Measurements from ENCODE around the gene TFF1.

TFF1 gene

DNA sequence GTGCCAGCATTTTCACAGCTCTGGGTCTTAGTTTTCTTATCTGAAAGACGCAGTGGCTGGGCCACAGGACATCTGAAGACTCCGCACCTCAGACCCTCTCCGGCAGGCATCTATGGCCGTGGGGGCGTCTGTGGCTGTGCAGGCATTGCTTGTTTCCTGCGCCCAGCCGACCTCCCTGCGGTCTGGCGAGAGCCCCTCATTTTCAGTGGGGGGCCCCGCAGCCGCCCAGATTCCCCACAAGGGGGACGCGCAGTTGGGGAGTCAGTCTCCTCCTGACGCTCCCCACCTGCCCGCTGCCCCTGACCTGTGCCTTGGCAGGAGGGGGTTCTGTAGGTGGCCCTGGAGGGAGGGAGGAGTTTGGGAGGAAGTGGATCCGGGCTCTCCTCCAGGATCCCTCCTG is 3.5 kb upstream of the TFF1 start:
- peaks cover under 1% of the 10 kb centered on the region for H3K27me3 ChIP-seq (ENCODE audit: insufficient read depth, poor library complexity, severe bottlenecking)
- H3K27ac ChIP-seq (replicated peaks) = no peak overlapping the region
- DNase-seq (ENCODE audit: low read depth in 1 of 2, low spot score in 1 of 2) = no peak
- TF ChIP-seq GABPA (IDR thresholded peaks at IDR 0.05; ENCODE audit: low read depth) = no peak
- no peak for TF ChIP-seq SPI1 (IDR thresholded peaks at IDR 0.05; ENCODE audit: borderline replicate concordance, low read depth)
- no peak for TF ChIP-seq POLR2AphosphoS5 (IDR thresholded peaks at IDR 0.05; ENCODE audit: low read depth)
- TF ChIP-seq, protein P1, sequence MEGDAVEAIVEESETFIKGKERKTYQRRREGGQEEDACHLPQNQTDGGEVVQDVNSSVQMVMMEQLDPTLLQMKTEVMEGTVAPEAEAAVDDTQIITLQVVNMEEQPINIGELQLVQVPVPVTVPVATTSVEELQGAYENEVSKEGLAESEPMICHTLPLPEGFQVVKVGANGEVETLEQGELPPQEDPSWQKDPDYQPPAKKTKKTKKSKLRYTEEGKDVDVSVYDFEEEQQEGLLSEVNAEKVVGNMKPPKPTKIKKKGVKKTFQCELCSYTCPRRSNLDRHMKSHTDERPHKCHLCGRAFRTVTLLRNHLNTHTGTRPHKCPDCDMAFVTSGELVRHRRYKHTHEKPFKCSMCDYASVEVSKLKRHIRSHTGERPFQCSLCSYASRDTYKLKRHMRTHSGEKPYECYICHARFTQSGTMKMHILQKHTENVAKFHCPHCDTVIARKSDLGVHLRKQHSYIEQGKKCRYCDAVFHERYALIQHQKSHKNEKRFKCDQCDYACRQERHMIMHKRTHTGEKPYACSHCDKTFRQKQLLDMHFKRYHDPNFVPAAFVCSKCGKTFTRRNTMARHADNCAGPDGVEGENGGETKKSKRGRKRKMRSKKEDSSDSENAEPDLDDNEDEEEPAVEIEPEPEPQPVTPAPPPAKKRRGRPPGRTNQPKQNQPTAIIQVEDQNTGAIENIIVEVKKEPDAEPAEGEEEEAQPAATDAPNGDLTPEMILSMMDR (IDR thresholded peaks at IDR 0.05; ENCODE audit: insufficient read depth, low read length) = no peak
- TF ChIP-seq, protein P2, sequence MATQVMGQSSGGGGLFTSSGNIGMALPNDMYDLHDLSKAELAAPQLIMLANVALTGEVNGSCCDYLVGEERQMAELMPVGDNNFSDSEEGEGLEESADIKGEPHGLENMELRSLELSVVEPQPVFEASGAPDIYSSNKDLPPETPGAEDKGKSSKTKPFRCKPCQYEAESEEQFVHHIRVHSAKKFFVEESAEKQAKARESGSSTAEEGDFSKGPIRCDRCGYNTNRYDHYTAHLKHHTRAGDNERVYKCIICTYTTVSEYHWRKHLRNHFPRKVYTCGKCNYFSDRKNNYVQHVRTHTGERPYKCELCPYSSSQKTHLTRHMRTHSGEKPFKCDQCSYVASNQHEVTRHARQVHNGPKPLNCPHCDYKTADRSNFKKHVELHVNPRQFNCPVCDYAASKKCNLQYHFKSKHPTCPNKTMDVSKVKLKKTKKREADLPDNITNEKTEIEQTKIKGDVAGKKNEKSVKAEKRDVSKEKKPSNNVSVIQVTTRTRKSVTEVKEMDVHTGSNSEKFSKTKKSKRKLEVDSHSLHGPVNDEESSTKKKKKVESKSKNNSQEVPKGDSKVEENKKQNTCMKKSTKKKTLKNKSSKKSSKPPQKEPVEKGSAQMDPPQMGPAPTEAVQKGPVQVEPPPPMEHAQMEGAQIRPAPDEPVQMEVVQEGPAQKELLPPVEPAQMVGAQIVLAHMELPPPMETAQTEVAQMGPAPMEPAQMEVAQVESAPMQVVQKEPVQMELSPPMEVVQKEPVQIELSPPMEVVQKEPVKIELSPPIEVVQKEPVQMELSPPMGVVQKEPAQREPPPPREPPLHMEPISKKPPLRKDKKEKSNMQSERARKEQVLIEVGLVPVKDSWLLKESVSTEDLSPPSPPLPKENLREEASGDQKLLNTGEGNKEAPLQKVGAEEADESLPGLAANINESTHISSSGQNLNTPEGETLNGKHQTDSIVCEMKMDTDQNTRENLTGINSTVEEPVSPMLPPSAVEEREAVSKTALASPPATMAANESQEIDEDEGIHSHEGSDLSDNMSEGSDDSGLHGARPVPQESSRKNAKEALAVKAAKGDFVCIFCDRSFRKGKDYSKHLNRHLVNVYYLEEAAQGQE (IDR thresholded peaks at IDR 0.05; ENCODE audit: insufficient replicate concordance, low read depth) = no peak
- H3K4me3 ChIP-seq (replicated peaks; ENCODE audit: insufficient read depth, low read length) = no peak overlapping the region

DNA sequence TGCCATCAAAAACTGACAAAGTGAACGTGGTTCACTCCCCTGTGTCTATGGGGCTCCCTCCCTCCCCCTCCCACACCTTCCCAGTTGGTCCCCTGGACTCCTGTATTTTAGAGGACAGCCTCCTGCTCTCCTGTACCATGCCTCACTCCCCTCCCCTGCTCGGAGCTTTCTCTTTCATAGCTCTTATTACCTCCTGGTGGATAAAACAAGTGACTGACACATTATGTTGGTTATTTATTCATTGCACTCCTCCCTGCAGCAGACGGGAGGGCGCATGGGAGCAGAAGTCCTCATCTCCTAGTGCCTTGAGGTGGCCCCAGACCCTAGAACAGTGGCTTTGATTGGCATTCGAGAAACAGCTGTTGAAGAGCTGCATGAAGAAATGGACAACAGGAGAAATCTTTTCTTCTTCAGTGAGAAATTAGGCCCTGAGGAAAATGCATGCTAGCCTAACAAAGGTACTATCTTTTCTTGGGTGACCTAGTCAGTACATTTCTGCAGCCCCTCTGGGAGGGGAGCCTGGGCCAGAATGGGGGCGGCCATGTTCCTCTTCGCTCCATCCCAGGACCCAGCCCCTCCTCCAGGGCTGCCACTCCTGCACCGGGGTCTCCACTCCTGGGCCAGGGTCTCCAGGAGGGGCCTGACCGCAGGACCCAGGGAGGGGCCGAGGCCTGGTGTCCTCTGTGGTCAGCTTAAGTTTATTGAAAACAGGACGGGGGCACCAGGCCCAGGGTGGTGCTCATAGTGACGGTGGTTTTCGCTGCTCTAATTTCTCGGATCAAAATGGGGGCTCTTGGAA is 1.2 kb upstream of the TFF1 start:
- Histone ChIP-seq H3K27me3 (ENCODE audit: insufficient read depth, poor library complexity, severe bottlenecking) (peaks cover 3% of the 10 kb centered on the region), H3K4me3 (replicated peaks; ENCODE audit: insufficient read depth, low read length) (no peak overlapping the region), H3K27ac (replicated peaks) (no peak overlapping the region)
- no peak for DNase-seq (ENCODE audit: low read depth in 1 of 2, low spot score in 1 of 2)
- TF ChIP-seq GABPA (IDR thresholded peaks at IDR 0.05; ENCODE audit: low read depth) (no peak), POLR2AphosphoS5 (IDR thresholded peaks at IDR 0.05; ENCODE audit: low read depth) (no peak), SPI1 (IDR thresholded peaks at IDR 0.05; ENCODE audit: borderline replicate concordance, low read depth) (no peak)
- TF ChIP-seq, protein P1 (IDR thresholded peaks at IDR 0.05; ENCODE audit: insufficient read depth, low read length) = no peak
- TF ChIP-seq, protein P2 (IDR thresholded peaks at IDR 0.05; ENCODE audit: insufficient replicate concordance, low read depth) = no peak

DNA sequence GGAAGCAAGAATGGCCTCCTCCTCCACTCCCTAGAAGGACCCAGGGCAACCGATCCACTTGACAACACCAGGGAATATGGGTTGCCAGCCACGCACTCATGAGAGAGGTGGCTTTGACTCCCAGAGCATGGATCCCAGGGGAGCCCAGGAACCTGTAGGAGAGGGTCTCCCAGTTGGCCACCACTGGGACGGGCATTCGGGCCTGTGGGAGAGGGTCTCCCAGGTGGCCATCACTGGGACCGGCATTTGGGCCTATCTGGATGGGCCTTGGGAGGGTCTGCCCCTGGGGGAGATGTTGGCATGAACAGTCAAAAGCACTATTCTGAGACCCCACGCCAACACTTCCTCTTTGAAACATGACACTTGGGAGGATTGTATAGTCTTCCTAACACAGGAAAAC is 565 bp downstream of the TFF1 start:
- Histone ChIP-seq H3K4me3 (replicated peaks; ENCODE audit: insufficient read depth, low read length) (no peak overlapping the region), H3K27me3 (ENCODE audit: insufficient read depth, poor library complexity, severe bottlenecking) (peaks cover 3% of the 10 kb centered on the region), H3K27ac (replicated peaks) (no peak overlapping the region)
- no peak for DNase-seq (ENCODE audit: low read depth in 1 of 2, low spot score in 1 of 2)
- TF ChIP-seq, protein P2 (IDR thresholded peaks at IDR 0.05; ENCODE audit: insufficient replicate concordance, low read depth) = no peak
- TF ChIP-seq GABPA (IDR thresholded peaks at IDR 0.05; ENCODE audit: low read depth) (no peak), POLR2AphosphoS5 (IDR thresholded peaks at IDR 0.05; ENCODE audit: low read depth) (no peak), SPI1 (IDR thresholded peaks at IDR 0.05; ENCODE audit: borderline replicate concordance, low read depth) (no peak)
- TF ChIP-seq, protein P1 (IDR thresholded peaks at IDR 0.05; ENCODE audit: insufficient read depth, low read length) = no peak

All from HL-60 (cell line).